Vagina (tissue), 2 donors: ENCODE data around the gene DDX52.

Source experiments
- CTCF ChIP-seq, 3 experiments: fragments of 450-650 bp in 2 of 3; fragments of 200-600 bp in 1 of 3; sonication (generic) in 1 of 3; IDR thresholded peaks; one replicate each; pipeline ENCODE4 v1.5.1; 2017 to 2019; ENCODE audit warnings: antibody characterized with exemption in 3 of 3, mild to moderate bottlenecking in 2 of 3, moderate library complexity in 2 of 3
- POLR2AphosphoS5 ChIP-seq, 2 donors: sonication (generic); formaldehyde crosslinking; IDR thresholded peaks; one replicate each; pipeline ENCODE4 v1.9.0; 2017; ENCODE audit warnings: antibody characterized with exemption in 2 of 2, mild to moderate bottlenecking in 2 of 2, low read depth in 1 of 2; ENCODE audit not compliant: insufficient read depth in 1 of 2

- no peak for TF ChIP-seq CTCF (IDR thresholded peaks at IDR 0.05)
- no peak for TF ChIP-seq POLR2AphosphoS5 (IDR thresholded peaks at IDR 0.05; ENCODE audit: insufficient read depth in 1 of 2, low read depth in 1 of 2)
Observed at GRCh38 chr17:37657202-37657601, 14.0 kb upstream of the DDX52 start.
